RWPE2 (cell line): ENCODE measurements around the gene MCM7.
A peak's percentile ranks its signal among the peaks of the same experiment; 100 is the strongest.

Source experiments
- ATAC-seq: fragments of 200-7000 bp; cut with Tn5 transposase; 3 replicates; pipeline ENCODE4 v1.9.1; 2021; ENCODE audit warnings: low read depth
- DNase-seq: peaks from one replicate; pipeline ENCODE4 v3.0.0-alpha.2; 2020; ENCODE audit warnings: low spot score
- H3K27ac ChIP-seq: fragments of 450-650 bp; 2 replicates; pipeline ENCODE4 v1.5.1; 2017; ENCODE audit warnings: mild to moderate bottlenecking; ENCODE audit not compliant: poor library complexity, severe bottlenecking
- H3K27me3 ChIP-seq: fragments of 250-450 bp; sonication (Bioruptor Pico); 2 replicates; pipeline ENCODE4 v1.5.1; 2021; ENCODE audit warnings: mild to moderate bottlenecking, moderate library complexity; ENCODE audit not compliant: insufficient read depth, poor library complexity, severe bottlenecking
- H3K36me3 ChIP-seq: fragments of 250-450 bp; sonication (Bioruptor Pico); 2 replicates; pipeline ENCODE4 v1.5.1; 2020; ENCODE audit warnings: low read depth, mild to moderate bottlenecking, moderate library complexity
- H3K4me1 ChIP-seq: fragments of 250-450 bp; sonication (Bioruptor Pico); 2 replicates; pipeline ENCODE4 v1.5.1; 2021; ENCODE audit warnings: mild to moderate bottlenecking, moderate library complexity; ENCODE audit not compliant: insufficient read depth, poor library complexity, severe bottlenecking
- H3K4me3 ChIP-seq: fragments of 250-450 bp; sonication (Bioruptor Pico); 2 replicates; pipeline ENCODE4 v1.5.1; 2021; ENCODE audit warnings: mild to moderate bottlenecking, moderate library complexity; ENCODE audit not compliant: severe bottlenecking
- H3K9me3 ChIP-seq: fragments of 250-450 bp; sonication (Bioruptor Pico); 2 replicates; pipeline ENCODE4 v1.5.1; 2021; ENCODE audit warnings: mild to moderate bottlenecking, moderate library complexity; ENCODE audit not compliant: severe bottlenecking
- TF ChIP-seq, protein P1 (sequence below): fragments of 450-650 bp; IDR thresholded peaks from one replicate; pipeline ENCODE4 v1.5.1; 2017; ENCODE audit warnings: mild to moderate bottlenecking, moderate library complexity; ENCODE audit not compliant: poor library complexity, severe bottlenecking

The MCM7 gene

GRCh38 chr7:100066953-100067352, 34.2 kb downstream of the MCM7 start:
- DNase-seq (no peak), ATAC-seq (peak; percentile 21; the same call in 1 of the 3 replicates)
- peaks cover 62% of the 10 kb centered on the region for H3K36me3 ChIP-seq
- H3K4me1 ChIP-seq = no peaks in the 10 kb centered on the region
- H3K9me3 ChIP-seq = peaks cover 18% of the 10 kb centered on the region
- H3K27ac ChIP-seq = no peak overlapping the region
- TF ChIP-seq, protein P1, sequence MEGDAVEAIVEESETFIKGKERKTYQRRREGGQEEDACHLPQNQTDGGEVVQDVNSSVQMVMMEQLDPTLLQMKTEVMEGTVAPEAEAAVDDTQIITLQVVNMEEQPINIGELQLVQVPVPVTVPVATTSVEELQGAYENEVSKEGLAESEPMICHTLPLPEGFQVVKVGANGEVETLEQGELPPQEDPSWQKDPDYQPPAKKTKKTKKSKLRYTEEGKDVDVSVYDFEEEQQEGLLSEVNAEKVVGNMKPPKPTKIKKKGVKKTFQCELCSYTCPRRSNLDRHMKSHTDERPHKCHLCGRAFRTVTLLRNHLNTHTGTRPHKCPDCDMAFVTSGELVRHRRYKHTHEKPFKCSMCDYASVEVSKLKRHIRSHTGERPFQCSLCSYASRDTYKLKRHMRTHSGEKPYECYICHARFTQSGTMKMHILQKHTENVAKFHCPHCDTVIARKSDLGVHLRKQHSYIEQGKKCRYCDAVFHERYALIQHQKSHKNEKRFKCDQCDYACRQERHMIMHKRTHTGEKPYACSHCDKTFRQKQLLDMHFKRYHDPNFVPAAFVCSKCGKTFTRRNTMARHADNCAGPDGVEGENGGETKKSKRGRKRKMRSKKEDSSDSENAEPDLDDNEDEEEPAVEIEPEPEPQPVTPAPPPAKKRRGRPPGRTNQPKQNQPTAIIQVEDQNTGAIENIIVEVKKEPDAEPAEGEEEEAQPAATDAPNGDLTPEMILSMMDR = no peak
- H3K4me3 ChIP-seq = no peak overlapping the region
- no peaks in the 10 kb centered on the region for H3K27me3 ChIP-seq

GRCh38 chr7:100065452-100066186, 35.6 kb downstream of the MCM7 start:
- Histone ChIP-seq H3K4me3 (no peak overlapping the region), H3K9me3 (peaks cover 7% of the 10 kb centered on the region), H3K4me1 (no peaks in the 10 kb centered on the region), H3K27ac (no peak overlapping the region), H3K36me3 (peaks cover 48% of the 10 kb centered on the region), H3K27me3 (no peaks in the 10 kb centered on the region)
- ATAC-seq = no peak
- TF ChIP-seq, protein P1 = no peak
- no peak for DNase-seq

DNA sequence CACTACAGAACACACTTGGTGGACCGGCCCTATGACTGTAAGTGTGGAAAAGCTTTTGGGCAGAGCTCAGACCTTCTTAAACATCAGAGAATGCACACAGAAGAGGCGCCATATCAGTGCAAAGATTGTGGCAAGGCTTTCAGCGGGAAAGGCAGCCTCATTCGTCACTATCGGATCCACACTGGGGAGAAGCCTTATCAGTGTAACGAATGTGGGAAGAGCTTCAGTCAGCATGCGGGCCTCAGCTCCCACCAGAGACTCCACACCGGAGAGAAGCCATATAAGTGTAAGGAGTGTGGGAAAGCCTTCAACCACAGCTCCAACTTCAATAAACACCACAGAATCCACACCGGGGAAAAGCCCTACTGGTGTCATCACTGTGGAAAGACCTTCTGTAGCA, 37.0 kb downstream of the MCM7 start:
- H3K27ac ChIP-seq = no peak overlapping the region
- H3K27me3 ChIP-seq = no peaks in the 10 kb centered on the region
- ATAC-seq (no peak), DNase-seq (no peak)
- no peaks in the 10 kb centered on the region for H3K4me1 ChIP-seq
- TF ChIP-seq, protein P1 = no peak
- peaks cover 3% of the 10 kb centered on the region for H3K9me3 ChIP-seq
- H3K36me3 ChIP-seq = peaks cover 41% of the 10 kb centered on the region
- H3K4me3 ChIP-seq = no peak overlapping the region

GRCh38 chr7:100063376-100063775, 37.8 kb downstream of the MCM7 start:
- no peak overlapping the region for H3K27ac ChIP-seq
- H3K27me3 ChIP-seq = no peaks in the 10 kb centered on the region
- H3K4me3 ChIP-seq = no peak overlapping the region
- no peak for DNase-seq
- no peak for ATAC-seq
- TF ChIP-seq, protein P1 = no peak
- no peaks in the 10 kb centered on the region for H3K4me1 ChIP-seq
- peaks cover 44% of the 10 kb centered on the region for H3K36me3 ChIP-seq
- no peaks in the 10 kb centered on the region for H3K9me3 ChIP-seq

DNA sequence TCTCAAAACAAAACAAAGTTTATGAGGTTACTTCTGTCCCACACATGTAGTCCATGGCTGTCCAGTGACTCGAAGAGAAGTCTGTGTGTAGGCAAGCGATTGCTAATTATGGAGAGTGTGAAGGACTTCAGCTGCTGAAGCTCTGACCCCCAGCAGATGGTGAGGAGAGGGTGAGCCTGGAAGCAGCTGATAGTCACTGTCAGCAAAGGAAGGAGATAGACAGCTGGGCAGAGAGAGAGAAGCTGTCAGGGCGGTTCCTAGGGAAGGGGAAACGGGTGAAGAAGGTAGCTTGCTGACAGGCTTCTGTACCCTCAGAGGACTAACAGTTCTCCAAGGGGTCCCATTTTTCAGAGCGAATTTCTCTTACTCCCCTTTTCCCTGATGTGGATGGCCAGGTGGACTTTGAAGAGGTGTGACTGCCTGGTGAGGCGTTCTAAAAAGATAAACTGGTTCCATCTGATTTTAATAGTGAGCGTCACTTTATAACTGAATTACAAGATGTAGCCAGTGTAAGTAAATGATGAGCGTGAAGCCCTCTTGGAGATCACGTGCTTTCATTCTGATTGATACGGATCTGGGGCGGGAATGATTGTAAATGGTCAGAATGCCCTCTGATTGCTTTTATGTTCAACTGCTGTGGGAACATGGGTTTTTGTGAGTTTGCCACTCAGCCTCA, 39.5 kb downstream of the MCM7 start:
- Histone ChIP-seq H3K36me3 (peaks cover 61% of the 10 kb centered on the region), H3K27me3 (no peaks in the 10 kb centered on the region)

More for the DNA sequence above, 39.5 kb downstream of the MCM7 start:
- Histone ChIP-seq H3K27ac (no peak overlapping the region), H3K4me1 (no peaks in the 10 kb centered on the region), H3K4me3 (no peak overlapping the region), H3K9me3 (no peaks in the 10 kb centered on the region)
- DNase-seq = no peak
- TF ChIP-seq, protein P1 = no peak
- ATAC-seq = no peak
